SH-SY5Y (cell line): Measurements from ENCODE around the gene EFCAB5.

Experiments
- GATA2 ChIP-seq: IDR thresholded peaks from 2 replicates; pipeline ENCODE4 v1.6.1; 2011; ENCODE audit warnings: mild to moderate bottlenecking, low read depth, low read length
- GATA3 ChIP-seq: IDR thresholded peaks from 2 replicates; pipeline ENCODE4 v1.6.1; 2011; ENCODE audit warnings: low read depth, mild to moderate bottlenecking, low read length, moderate library complexity

GRCh38 chr17:30151471-30151870, 210.0 kb downstream of the EFCAB5 start:
- TF ChIP-seq GATA3: no peak
- TF ChIP-seq GATA2: no peak
